ENCODE measurements around the gene TMEM30B. TPM values are rescaled to one million over a fixed set of nuclear protein-coding genes. Genes with fewer than 3 reads are reported as not detected.

The TMEM30B gene
- total and polyA plus RNA-seq, 2 of the 4 experiments (the other 2 are of a cell fraction): 0.03 TPM; not detected in 1

DNA sequence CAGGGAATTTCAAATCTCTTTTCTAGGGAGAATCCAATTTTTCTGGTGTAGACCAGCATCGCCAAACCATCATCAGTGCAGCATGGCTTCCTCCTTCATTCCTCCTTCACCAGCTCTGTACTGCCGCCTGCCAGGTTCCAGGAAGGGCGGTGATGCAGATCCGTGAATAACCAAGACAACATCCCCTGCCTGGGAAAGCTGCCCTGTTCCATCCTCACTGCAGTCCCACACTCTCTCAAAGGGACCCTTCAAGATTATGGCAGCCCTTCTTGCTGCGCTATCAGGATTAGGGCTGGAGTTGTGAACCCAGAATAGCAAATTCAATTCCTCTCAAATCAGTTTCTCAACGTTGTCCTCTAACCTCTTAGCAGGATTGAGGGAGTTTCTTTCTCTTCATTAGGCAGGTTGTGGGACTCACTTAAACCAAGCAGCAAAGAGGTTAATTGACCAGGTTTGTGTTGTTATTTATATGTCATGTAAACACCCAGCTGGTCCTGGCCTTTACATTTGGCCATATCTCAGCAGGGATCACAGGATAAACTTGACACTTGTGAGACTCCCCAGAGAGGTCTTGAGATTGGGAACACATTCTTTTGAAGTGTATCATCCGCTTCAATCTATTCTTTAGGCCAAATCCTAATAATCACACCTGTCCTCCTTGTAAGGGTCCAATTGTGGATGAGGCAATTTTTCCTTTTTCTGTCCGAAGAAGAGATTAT, 26.2 kb downstream of the TMEM30B start (continued):
- no peak for TF ChIP-seq RFX5 (IDR thresholded peaks at IDR 0.05; ENCODE audit: low read depth, low read length)

DNA sequence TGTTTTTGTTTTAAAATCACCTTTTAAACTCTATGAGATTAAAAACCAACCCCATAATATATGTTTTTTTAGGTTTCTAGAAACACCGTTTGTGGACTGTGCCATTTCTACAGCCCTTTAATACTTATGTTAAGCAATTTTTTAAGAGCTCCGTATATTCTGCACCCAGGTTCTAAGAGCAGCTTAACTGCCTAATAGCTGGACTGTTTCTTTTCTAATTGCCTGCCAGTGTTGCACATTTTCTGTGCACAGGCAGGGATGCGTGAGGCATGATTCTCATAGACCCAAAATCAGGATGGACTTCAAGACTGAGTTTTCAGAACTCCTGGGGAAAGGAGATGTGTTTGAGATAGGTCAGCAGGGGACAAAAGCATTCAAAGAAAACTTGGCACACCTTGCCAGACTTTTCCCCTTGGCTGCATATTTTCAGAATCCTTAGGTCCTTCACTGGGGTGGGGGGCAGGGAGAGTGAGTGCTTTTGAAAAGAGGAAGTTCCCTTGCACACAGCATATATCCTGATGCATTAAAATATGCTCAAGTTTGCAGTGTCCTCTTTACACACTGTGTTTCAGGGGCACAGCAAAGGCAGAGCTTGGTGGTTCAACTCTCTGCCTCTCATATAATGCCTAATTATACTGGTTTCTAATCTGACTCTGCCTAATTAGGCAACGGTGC, 27.9 kb downstream of the TMEM30B start:
- peak overlapping the region; percentile 85 for H3K56ac ChIP-seq (ENCODE audit: extremely low read depth, insufficient read depth, low read length)
- ATAC-seq (ENCODE audit: low read depth) (peak; percentile 12), DNase-seq (no peak)
- H3K27ac ChIP-seq (ENCODE audit: insufficient read depth, low read length): peak overlapping the region; percentile 79
- peak overlapping the region; percentile 75 for H2AK9ac ChIP-seq (replicated peaks; ENCODE audit: low read depth, low read length, poor library complexity)
- peak overlapping the region; percentile 35 to 92 for H4K8ac ChIP-seq (ENCODE audit: low read depth in 2 of 2, low read length in 2 of 2)
- H3K14ac ChIP-seq (replicated peaks; ENCODE audit: low read depth, low read length): peak overlapping the region; percentile 80
- BruUV-seq (replicated peaks): no TSS peak
- H2BK5ac ChIP-seq (ENCODE audit: low read depth, low read length, poor library complexity, severe bottlenecking): peak overlapping the region; percentile 88
- H3K79me1 ChIP-seq (ENCODE audit: low read depth in 1 of 2, low read length in 2 of 2): peaks cover 0 to 3% of the 10 kb centered on the region in 2 experiments; a peak in 1 of 4 replicates
- intact Hi-C loops (cut with micrococcal nuclease): loop anchor here (2.0 to 5.0 kb wide), 2 partner anchors 150 to 606 kb away; partner anchors contain the start of gene SIX1
- H3K4ac ChIP-seq (ENCODE audit: low read depth, low read length): peak overlapping the region; percentile 97
- peaks cover 21% of the 10 kb centered on the region for H3K9me1 ChIP-seq (ENCODE audit: insufficient read depth, low read length)
- peak overlapping the region; percentile 87 for H4K5ac ChIP-seq (ENCODE audit: low read depth, low read length)
- no peaks in the 10 kb centered on the region for H3K27me3 ChIP-seq (ENCODE audit: control insufficient read depth, insufficient read depth, low read length)
- H2AFZ ChIP-seq (replicated peaks; ENCODE audit: low read length, poor library complexity): peak overlapping the region; percentile 77
- no peaks in the 10 kb centered on the region for H3K9me3 ChIP-seq (ENCODE audit: control insufficient read depth, insufficient read depth, low read length)
- H3K18ac ChIP-seq (ENCODE audit: low read depth, low read length): peak overlapping the region; percentile 82
- H3K4me3 ChIP-seq (ENCODE audit: insufficient read depth, low read depth, low read length): no peak overlapping the region
- no peaks in the 10 kb centered on the region for H3K36me3 ChIP-seq (ENCODE audit: control insufficient read depth, insufficient read depth, low read length)
- H3K9ac ChIP-seq (ENCODE audit: low read depth, low read length): peak overlapping the region; percentile 48
- peak overlapping the region; percentile 98 for H2BK120ac ChIP-seq (ENCODE audit: low read depth, low read length)
- no peaks in the 10 kb centered on the region for H4K20me1 ChIP-seq (ENCODE audit: insufficient read depth, low read length)
- H3K4me1 ChIP-seq (ENCODE audit: control insufficient read depth, insufficient read depth, low read length): peaks cover 14% of the 10 kb centered on the region
- H4K91ac ChIP-seq (ENCODE audit: insufficient read depth, low read depth, low read length): peak overlapping the region; percentile 96
- H3K23ac ChIP-seq (ENCODE audit: low read depth, low read length): peak overlapping the region; percentile 77
- H2BK15ac ChIP-seq (ENCODE audit: low read depth, low read length): peak overlapping the region; percentile 81; the same call in 2 of the 3 replicates
- peak overlapping the region; percentile 97 for H2BK20ac ChIP-seq (ENCODE audit: low read depth, low read length)
- WGBS, 2 experiments (ENCODE audit: extremely low coverage in 2 of 2, insufficient read length in 1 of 2): 83% methylated on average over 1 of the region's 4 CpGs; no CpG with 5 or more reads in 1 of the 2 experiments
- H2AK5ac ChIP-seq (ENCODE audit: low read depth, low read length): peak overlapping the region; percentile 79
- dilution Hi-C loops (cut with HindIII; ENCODE audit: low sequenced_read_pairs, unreplicated experiment): no loop called here
- POLR2A ChIA-PET (ENCODE audit: unreplicated experiment): interaction anchor here (0.6 kb wide), 1 partner anchor 106 kb away, joined by 3 read pairs; no protein-coding TSS in a partner anchor
- no peak overlapping the region for H3K4me2 ChIP-seq (ENCODE audit: low read depth, low read length)
- CTCF ChIA-PET: interaction anchor here (0.6 to 2.0 kb wide), 9 partner anchors 44 to 903 kb away, joined by 3 to 7 read pairs (median 3); no protein-coding TSS in a partner anchor
- in situ Hi-C loops (cut with MboI; ENCODE audit: low sequenced_read_pairs): loop anchor here (5.0 kb wide), 1 partner anchor 621 kb away; no protein-coding TSS in a partner anchor
- TF ChIP-seq POLR2A (IDR thresholded peaks at IDR 0.05; ENCODE audit: low read depth, low read length) (no peak), FOS (IDR thresholded peaks at IDR 0.05; ENCODE audit: low read depth, low read length) (no peak), MAZ (IDR thresholded peaks at IDR 0.05; ENCODE audit: borderline replicate concordance, low read depth, low read length) (no peak), BHLHE40 (IDR thresholded peaks at IDR 0.05; ENCODE audit: low read depth, low read length) (no peak), MAFK (IDR thresholded peaks at IDR 0.05; ENCODE audit: low read depth, low read length) (no peak), MXI1 (IDR thresholded peaks at IDR 0.05; ENCODE audit: borderline replicate concordance, low read depth, low read length) (no peak), NFE2L2 (IDR thresholded peaks at IDR 0.05; ENCODE audit: low read depth, low read length) (no peak), RCOR1 (IDR thresholded peaks at IDR 0.05; ENCODE audit: insufficient replicate concordance, low read length) (no peak), ELK1 (IDR thresholded peaks at IDR 0.05; ENCODE audit: borderline replicate concordance, low read depth, low read length) (no peak), RFX5 (IDR thresholded peaks at IDR 0.05; ENCODE audit: low read depth, low read length) (no peak)
- TF ChIP-seq, protein P1, sequence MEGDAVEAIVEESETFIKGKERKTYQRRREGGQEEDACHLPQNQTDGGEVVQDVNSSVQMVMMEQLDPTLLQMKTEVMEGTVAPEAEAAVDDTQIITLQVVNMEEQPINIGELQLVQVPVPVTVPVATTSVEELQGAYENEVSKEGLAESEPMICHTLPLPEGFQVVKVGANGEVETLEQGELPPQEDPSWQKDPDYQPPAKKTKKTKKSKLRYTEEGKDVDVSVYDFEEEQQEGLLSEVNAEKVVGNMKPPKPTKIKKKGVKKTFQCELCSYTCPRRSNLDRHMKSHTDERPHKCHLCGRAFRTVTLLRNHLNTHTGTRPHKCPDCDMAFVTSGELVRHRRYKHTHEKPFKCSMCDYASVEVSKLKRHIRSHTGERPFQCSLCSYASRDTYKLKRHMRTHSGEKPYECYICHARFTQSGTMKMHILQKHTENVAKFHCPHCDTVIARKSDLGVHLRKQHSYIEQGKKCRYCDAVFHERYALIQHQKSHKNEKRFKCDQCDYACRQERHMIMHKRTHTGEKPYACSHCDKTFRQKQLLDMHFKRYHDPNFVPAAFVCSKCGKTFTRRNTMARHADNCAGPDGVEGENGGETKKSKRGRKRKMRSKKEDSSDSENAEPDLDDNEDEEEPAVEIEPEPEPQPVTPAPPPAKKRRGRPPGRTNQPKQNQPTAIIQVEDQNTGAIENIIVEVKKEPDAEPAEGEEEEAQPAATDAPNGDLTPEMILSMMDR (conservative IDR thresholded peaks at IDR 0.05; ENCODE audit: low read depth, low read length): no peak

Measured in IMR-90 (cell line).